GM06990 (cell line): Measurements from ENCODE around the gene PAIP1.
"Not testable (repeated sequence)": the region's sequence is repeated elsewhere in the genome, so short reads cannot be mapped to it uniquely, and the experiment has no call there.

Experiments
- DNase-seq: peaks from one replicate; pipeline ENCODE4 v3.0.0-alpha.2; 2011; ENCODE audit not compliant: insufficient read length; ENCODE audit errors: extremely low read depth
- H3K27me3 ChIP-seq: replicated peaks from 2 replicates; pipeline ENCODE4 v1.6.0; 2011; ENCODE audit warnings: low read length; ENCODE audit not compliant: control insufficient read depth, insufficient read depth
- H3K36me3 ChIP-seq: 2 replicates; pipeline ENCODE4 v1.5.1; 2011; ENCODE audit warnings: low read length; ENCODE audit not compliant: control insufficient read depth, insufficient read depth
- H3K4me3 ChIP-seq: replicated peaks from 2 replicates; pipeline ENCODE4 v1.5.1; 2011; ENCODE audit warnings: low read depth, mild to moderate bottlenecking, control low read depth, low read length
- TF ChIP-seq, protein P1 (sequence below): IDR thresholded peaks from 2 replicates; pipeline ENCODE4 v1.5.1; 2011; ENCODE audit warnings: low read length, control low read depth, mild to moderate bottlenecking, inconsistent platforms; ENCODE audit not compliant: insufficient read depth, poor library complexity, severe bottlenecking

The PAIP1 gene

DNA sequence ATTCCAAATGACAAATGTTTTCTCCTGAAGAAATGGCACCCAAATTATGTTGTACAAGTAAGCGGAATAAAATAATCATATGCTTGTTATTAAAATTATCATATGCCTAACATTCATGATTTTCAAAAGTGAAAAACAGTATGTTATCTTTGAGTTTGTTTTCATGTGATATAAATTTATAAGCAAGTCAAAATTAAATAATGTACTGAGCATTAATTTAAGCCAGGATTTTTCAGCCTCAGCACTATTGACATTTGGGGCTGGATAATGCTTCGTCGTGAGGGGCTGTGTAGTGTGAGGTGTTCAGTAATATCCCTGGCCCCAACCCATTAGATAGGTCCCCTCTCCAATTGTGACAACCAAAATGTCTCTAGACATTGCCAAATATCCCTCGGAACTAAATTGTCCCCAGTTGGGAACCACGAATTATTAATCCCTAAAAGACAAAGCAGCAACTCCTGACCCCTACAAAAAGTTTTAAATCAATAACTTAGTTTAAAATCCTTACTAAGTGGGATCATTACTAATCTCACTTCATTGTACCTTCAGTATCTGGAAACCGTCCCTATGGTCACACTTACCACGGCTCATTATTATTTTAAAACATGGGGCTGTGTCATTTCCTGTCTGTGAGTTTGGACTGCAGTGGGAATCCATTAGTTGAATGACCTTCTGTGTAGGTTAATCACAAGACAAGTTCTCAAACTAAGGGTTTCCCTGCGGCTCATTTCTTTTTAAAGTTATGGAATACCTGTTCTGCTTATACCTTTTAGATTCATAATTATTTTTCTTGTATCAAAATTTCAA lies 44.8 kb upstream of the PAIP1 start:
- peak; percentile 28 for DNase-seq
- Histone ChIP-seq H3K27me3 (no peaks in the 10 kb centered on the region), H3K4me3 (peak overlapping the region; percentile 95), H3K36me3 (no peaks in the 10 kb centered on the region)
- TF ChIP-seq, protein P1, sequence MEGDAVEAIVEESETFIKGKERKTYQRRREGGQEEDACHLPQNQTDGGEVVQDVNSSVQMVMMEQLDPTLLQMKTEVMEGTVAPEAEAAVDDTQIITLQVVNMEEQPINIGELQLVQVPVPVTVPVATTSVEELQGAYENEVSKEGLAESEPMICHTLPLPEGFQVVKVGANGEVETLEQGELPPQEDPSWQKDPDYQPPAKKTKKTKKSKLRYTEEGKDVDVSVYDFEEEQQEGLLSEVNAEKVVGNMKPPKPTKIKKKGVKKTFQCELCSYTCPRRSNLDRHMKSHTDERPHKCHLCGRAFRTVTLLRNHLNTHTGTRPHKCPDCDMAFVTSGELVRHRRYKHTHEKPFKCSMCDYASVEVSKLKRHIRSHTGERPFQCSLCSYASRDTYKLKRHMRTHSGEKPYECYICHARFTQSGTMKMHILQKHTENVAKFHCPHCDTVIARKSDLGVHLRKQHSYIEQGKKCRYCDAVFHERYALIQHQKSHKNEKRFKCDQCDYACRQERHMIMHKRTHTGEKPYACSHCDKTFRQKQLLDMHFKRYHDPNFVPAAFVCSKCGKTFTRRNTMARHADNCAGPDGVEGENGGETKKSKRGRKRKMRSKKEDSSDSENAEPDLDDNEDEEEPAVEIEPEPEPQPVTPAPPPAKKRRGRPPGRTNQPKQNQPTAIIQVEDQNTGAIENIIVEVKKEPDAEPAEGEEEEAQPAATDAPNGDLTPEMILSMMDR: no peak

DNA sequence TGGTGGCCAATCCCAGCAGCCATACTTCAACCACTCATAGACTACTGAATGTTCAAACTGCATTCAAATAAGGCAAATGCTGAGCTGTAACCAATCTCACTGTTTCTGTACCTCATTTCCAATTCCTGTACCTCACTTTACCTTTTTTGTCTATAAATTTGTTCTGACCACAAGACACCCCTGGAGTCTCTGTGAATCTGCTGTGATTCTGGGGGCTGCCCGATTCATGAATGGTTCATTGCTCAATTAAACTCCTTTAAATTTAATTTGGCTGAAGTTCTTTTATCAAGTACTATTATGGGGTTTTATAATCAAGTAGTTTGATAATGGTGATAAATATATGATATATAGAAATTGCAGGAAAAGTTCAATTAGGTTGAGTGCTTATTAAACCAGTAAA lies 42.0 kb upstream of the PAIP1 start:
- H3K36me3 ChIP-seq, H3K27me3 ChIP-seq, DNase-seq, H3K4me3 ChIP-seq: not testable (repeated sequence)

DNA sequence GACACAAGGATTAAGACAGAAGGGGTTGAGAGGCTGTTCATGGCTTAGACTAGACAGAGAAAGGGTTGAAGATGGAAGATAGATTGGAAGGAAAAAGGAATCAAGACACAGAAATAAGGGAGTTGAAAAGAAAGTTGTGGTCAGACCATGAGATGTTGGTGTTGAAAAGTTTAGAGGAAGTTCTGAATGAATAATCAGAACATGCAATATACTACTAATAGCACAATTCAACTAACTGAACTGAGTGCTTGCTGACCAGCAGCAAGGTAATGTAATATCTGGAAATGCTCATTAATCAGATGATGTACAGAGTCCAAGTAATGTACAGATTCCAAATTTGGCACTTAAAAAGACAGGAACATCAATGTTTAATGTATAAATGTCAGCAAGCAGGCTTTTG lies 35.5 kb upstream of the PAIP1 start:
- Histone ChIP-seq H3K4me3 (no peak overlapping the region), H3K27me3 (no peaks in the 10 kb centered on the region), H3K36me3 (no peaks in the 10 kb centered on the region; the same call in 1 of the 2 replicates)
- DNase-seq: no peak
- TF ChIP-seq, protein P1: no peak

DNA sequence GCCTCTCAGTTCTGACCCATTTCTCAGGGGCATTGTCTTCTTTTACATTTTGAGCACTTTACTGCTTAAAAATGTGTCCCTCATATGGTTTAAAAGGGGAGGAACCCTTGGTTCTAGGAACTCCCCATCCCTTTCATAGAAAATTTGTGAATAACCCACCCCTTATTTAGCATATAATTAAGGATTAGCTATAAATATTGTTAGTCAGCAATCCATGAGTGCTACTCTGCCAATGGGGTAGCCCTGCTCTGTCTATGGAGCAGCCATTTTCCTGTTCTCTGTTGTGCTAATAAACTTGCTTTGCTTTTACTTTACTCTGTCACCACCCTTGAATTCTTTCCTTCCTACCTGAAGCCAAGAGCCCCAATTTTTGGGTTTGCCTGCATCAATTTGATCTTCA lies 33.8 kb upstream of the PAIP1 start:
- Histone ChIP-seq H3K27me3 (no peaks in the 10 kb centered on the region), H3K4me3 (no peak overlapping the region), H3K36me3 (no peaks in the 10 kb centered on the region; the same call in 1 of the 2 replicates)
- no peak for DNase-seq
- TF ChIP-seq, protein P1: no peak

DNA sequence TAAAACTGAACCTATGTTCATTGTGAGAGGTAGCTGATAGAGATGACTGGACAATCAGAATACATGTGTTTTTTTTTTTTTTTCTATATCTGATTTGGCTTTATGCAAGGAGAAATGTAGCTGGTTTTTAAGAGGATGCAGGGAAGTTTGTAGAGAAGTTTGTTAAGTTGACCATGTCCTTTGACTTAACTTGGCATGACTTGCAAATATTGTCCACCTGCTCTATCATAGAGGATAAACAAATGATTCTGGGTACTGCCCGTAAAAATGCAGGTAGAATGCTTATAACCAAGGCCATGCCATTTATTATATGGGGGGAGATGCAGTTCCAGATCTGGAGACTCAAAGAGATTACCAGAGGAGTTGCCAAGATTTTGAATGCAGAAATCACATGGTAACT lies 32.4 kb upstream of the PAIP1 start:
- no peak for DNase-seq
- H3K4me3 ChIP-seq: no peak overlapping the region
- no peaks in the 10 kb centered on the region; the same call in 1 of the 2 replicates for H3K36me3 ChIP-seq
- H3K27me3 ChIP-seq: no peaks in the 10 kb centered on the region
- TF ChIP-seq, protein P1: no peak

DNA sequence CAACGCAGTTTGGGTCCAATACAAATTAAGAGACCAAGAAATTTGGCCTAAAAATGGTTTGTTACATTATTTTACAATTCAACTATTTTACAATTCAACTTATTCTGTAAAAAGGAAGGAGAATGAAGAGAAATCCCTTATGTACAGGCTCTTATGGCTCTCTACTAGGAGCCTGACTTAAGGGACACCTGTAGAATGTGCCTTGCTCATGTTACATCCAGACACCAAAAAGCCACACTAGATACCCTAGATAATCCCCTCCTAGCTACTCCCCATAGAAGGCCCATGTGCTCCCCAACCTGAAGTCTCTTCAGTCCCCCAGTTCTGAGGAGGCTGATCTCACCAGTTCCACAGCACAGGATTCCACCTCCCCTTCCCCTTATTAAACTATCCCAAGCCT lies 32.0 kb upstream of the PAIP1 start:
- no peak overlapping the region for H3K4me3 ChIP-seq
- TF ChIP-seq, protein P1: no peak

More for the DNA sequence above, 32.0 kb upstream of the PAIP1 start:
- Histone ChIP-seq H3K27me3 (no peaks in the 10 kb centered on the region), H3K36me3 (no peaks in the 10 kb centered on the region; the same call in 1 of the 2 replicates)
- DNase-seq: no peak
